ENCODE results near the gene OMP. TPM values are rescaled to one million over a fixed set of nuclear protein-coding genes. Genes with fewer than 3 reads are reported as not detected.
A peak's percentile ranks its signal among the peaks of the same experiment; 100 is the strongest.

The OMP gene
- total and polyA plus RNA-seq, 2 of the 13 experiments (the other 11 are each of a cell fraction or from before 2014, with no cell fraction given), result not detected

DNA sequence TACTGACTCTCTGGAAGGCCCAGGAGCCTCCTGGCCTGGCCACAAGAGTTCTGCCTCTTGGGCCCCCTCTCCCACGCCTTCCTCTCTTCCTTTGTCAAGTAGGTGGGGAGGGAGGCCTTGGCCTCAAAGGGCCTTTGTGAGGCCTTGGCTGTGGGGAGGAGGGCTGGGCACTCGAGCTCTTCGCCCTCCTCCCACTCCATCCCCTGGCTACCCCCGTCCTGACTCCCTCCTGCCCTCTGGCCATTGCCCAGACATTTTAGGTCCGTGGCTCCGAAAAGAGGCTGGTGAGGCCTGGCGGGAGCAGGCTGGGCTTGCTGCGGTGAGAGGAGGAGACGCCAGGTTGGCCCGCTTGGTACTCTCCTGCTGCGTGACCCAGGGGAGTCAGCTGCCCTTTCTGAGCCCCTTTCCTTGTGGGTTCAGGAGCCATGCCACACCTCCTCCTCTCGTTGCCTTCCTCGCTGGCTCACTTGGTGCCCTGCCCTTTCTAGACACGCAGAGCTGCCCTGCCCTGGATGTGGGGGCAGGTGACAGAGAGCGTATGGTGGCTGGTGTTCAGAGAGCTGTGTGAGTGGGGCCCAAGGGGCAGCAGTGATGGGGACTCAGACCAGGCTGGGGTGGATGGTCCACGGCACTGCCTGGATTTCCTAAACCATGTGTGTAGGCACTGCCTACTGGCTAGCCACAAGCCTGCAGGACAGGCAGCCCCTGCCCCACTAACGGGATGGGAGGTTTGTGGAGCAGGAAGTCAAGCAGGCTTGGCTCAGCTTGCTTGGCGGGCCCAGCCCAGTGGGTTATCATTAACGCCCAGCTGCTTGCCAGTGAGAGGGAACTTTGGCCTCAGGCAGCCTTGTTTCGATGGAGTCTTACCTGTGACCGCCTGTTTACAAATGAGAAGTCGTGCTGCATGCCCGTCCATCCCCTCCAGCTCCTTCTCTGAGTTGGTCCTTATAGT lies 15.8 kb upstream of the OMP start (continued):
- no peak for TF ChIP-seq ZNF251 (CRISPR knock-in tag; IDR thresholded peaks at IDR 0.05)
- no peak for TF ChIP-seq PAX8 (CRISPR knock-in tag; IDR thresholded peaks at IDR 0.05; ENCODE audit: borderline replicate concordance)
- peak; percentile 35; the same call in 1 of the 2 replicates for TF ChIP-seq ZBTB7B (CRISPR knock-in tag; IDR thresholded peaks at IDR 0.05)
- TF ChIP-seq FIP1L1 (IDR thresholded peaks at IDR 0.05; ENCODE audit: borderline replicate concordance, insufficient read depth, low read depth, low read length), result no peak
- TF ChIP-seq HDAC1 (CRISPR knock-in tag; IDR thresholded peaks at IDR 0.05), result 0 out of 2 replicates have a peak, but pooled peaks have one; percentile 44
- no peak for TF ChIP-seq ZKSCAN5 (CRISPR knock-in tag; IDR thresholded peaks at IDR 0.05)
- TF ChIP-seq PHF5A (CRISPR knock-in tag; IDR thresholded peaks at IDR 0.05; ENCODE audit: low read depth, unreplicated experiment), result no peak
- peak; percentile 93 for TF ChIP-seq ZNF768 (CRISPR knock-in tag; IDR thresholded peaks at IDR 0.05)
- TF ChIP-seq KDM3A (CRISPR knock-in tag; IDR thresholded peaks at IDR 0.05; ENCODE audit: low read depth), result 0 out of 2 replicates have a peak, but pooled peaks have one; percentile 20
- TF ChIP-seq MAFK (conservative IDR thresholded peaks at IDR 0.05 in 1 of 2, IDR thresholded peaks at IDR 0.05 in 1 of 2; ENCODE audit: low read length in 2 of 2), result no peak
- TF ChIP-seq, protein P1, sequence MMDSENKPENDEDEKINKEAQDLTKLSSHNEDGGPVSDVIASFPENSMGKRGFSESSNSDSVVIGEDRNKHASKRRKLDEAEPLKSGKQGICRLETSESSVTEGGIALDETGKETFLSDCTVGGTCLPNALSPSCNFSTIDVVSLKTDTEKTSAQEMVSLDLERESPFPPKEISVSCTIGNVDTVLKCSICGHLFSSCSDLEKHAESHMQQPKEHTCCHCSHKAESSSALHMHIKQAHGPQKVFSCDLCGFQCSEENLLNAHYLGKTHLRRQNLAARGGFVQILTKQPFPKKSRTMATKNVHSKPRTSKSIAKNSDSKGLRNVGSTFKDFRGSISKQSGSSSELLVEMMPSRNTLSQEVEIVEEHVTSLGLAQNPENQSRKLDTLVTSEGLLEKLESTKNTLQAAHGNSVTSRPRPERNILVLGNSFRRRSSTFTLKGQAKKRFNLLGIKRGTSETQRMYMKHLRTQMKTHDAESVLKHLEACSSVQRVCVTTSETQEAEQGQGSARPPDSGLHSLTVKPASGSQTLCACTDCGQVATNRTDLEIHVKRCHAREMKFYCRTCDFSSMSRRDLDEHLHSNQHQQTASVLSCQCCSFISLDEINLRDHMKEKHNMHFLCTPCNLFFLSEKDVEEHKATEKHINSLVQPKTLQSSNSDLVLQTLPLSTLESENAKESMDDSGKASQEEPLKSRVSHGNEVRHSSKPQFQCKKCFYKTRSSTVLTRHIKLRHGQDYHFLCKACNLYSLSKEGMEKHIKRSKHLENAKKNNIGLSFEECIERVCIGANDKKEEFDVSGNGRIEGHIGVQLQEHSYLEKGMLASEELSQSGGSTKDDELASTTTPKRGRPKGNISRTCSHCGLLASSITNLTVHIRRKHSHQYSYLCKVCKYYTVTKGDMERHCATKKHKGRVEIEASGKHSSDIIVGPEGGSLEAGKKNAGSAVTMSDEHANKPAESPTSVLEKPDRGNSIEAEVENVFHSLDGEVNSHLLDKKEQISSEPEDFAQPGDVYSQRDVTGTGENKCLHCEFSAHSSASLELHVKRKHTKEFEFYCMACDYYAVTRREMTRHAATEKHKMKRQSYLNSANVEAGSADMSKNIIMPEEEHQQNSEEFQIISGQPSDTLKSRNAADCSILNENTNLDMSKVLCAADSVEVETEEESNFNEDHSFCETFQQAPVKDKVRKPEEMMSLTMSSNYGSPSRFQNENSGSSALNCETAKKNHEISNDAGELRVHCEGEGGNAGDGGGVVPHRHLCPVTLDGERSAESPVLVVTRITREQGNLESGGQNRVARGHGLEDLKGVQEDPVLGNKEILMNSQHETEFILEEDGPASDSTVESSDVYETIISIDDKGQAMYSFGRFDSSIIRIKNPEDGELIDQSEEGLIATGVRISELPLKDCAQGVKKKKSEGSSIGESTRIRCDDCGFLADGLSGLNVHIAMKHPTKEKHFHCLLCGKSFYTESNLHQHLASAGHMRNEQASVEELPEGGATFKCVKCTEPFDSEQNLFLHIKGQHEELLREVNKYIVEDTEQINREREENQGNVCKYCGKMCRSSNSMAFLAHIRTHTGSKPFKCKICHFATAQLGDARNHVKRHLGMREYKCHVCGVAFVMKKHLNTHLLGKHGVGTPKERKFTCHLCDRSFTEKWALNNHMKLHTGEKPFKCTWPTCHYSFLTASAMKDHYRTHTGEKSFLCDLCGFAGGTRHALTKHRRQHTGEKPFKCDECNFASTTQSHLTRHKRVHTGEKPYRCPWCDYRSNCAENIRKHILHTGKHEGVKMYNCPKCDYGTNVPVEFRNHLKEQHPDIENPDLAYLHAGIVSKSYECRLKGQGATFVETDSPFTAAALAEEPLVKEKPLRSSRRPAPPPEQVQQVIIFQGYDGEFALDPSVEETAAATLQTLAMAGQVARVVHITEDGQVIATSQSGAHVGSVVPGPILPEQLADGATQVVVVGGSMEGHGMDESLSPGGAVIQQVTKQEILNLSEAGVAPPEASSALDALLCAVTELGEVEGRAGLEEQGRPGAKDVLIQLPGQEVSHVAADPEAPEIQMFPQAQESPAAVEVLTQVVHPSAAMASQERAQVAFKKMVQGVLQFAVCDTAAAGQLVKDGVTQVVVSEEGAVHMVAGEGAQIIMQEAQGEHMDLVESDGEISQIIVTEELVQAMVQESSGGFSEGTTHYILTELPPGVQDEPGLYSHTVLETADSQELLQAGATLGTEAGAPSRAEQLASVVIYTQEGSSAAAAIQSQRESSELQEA (CRISPR knock-in tag; IDR thresholded peaks at IDR 0.05; ENCODE audit: not compliant biosample characterization), result peak; percentile 10
- TF ChIP-seq, protein P2, sequence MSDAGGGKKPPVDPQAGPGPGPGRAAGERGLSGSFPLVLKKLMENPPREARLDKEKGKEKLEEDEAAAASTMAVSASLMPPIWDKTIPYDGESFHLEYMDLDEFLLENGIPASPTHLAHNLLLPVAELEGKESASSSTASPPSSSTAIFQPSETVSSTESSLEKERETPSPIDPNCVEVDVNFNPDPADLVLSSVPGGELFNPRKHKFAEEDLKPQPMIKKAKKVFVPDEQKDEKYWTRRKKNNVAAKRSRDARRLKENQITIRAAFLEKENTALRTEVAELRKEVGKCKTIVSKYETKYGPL (CRISPR knock-in tag; IDR thresholded peaks at IDR 0.05), result no peak
- no peak for TF ChIP-seq RCOR2 (CRISPR knock-in tag; IDR thresholded peaks at IDR 0.05)
- TF ChIP-seq ZMYM3 (CRISPR knock-in tag; IDR thresholded peaks at IDR 0.05), result peak; percentile 53
- TF ChIP-seq, protein P3, sequence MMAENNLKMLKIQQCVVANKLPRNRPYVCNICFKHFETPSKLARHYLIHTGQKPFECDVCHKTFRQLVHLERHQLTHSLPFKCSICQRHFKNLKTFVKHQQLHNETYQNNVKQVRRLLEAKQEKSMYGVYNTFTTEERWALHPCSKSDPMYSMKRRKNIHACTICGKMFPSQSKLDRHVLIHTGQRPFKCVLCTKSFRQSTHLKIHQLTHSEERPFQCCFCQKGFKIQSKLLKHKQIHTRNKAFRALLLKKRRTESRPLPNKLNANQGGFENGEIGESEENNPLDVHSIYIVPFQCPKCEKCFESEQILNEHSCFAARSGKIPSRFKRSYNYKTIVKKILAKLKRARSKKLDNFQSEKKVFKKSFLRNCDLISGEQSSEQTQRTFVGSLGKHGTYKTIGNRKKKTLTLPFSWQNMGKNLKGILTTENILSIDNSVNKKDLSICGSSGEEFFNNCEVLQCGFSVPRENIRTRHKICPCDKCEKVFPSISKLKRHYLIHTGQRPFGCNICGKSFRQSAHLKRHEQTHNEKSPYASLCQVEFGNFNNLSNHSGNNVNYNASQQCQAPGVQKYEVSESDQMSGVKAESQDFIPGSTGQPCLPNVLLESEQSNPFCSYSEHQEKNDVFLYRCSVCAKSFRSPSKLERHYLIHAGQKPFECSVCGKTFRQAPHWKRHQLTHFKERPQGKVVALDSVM (CRISPR knock-in tag; IDR thresholded peaks at IDR 0.05), result peak; percentile 35; the same call in 1 of the 2 replicates
- peak; percentile 68; the same call in 1 of the 2 replicates for TF ChIP-seq GATAD2A (CRISPR knock-in tag; IDR thresholded peaks at IDR 0.05)

Measured in HepG2 (cell line).